LNCaP clone FGC (cell line): ENCODE data around the gene TSC1.

Experiments used
- DNase-seq: peaks from one replicate; pipeline ENCODE4 v3.0.0-alpha.2; 2011; ENCODE audit warnings: low read depth
- H3K4me3 ChIP-seq: 2 replicates; pipeline ENCODE4 v1.5.1; 2011; ENCODE audit warnings: mild to moderate bottlenecking, low read depth, low read length, control low read depth
- TF ChIP-seq, protein P1 (sequence below): IDR thresholded peaks from 2 replicates; pipeline ENCODE4 v1.5.1; 2012; ENCODE audit warnings: mild to moderate bottlenecking; ENCODE audit not compliant: control insufficient read depth, insufficient read depth; ENCODE audit errors: extremely low read depth

Gene TSC1

DNA sequence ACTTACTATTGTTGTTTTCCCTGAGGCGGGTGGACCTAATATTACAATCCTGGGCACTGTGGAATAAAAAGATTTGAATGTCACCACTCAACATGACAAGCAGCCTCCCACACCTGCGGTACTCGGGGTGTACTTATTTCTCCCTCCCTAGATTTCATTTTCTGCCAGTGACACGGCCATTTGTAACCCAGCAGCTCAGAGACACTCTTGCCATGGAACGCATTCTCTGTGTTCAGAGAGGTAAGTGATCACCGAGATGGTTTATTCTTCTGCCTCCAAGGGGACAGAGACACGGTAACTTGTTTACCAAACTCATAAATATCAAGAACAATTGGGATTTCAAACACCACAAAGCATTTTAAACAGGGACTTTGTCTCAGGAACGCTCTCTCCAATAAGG is 77.5 kb downstream of the TSC1 start:
- TF ChIP-seq, protein P1, sequence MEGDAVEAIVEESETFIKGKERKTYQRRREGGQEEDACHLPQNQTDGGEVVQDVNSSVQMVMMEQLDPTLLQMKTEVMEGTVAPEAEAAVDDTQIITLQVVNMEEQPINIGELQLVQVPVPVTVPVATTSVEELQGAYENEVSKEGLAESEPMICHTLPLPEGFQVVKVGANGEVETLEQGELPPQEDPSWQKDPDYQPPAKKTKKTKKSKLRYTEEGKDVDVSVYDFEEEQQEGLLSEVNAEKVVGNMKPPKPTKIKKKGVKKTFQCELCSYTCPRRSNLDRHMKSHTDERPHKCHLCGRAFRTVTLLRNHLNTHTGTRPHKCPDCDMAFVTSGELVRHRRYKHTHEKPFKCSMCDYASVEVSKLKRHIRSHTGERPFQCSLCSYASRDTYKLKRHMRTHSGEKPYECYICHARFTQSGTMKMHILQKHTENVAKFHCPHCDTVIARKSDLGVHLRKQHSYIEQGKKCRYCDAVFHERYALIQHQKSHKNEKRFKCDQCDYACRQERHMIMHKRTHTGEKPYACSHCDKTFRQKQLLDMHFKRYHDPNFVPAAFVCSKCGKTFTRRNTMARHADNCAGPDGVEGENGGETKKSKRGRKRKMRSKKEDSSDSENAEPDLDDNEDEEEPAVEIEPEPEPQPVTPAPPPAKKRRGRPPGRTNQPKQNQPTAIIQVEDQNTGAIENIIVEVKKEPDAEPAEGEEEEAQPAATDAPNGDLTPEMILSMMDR: no peak
- H3K4me3 ChIP-seq: no peak overlapping the region
- no peak for DNase-seq

DNA sequence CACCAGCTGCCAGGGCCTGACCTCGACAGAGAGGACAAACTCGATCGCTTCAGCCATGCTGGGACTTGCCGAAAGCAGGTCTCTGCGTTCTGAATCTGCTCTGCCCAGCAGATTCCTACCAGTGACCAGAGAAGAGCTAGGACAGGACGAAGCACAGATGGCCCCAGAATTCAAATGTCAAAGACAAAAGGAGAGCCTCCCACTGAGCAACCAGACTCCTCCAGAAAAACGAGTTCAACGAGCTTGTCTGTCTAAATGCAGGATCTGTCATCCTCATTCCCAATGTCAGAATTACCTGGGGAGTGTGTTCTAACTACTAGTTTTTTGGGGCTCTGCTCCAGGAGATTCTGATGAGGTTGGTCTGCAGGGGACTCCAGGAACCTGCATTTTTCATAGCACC is 79.7 kb downstream of the TSC1 start:
- no peak overlapping the region for H3K4me3 ChIP-seq
- TF ChIP-seq, protein P1: no peak
- DNase-seq: peak; percentile 7

DNA sequence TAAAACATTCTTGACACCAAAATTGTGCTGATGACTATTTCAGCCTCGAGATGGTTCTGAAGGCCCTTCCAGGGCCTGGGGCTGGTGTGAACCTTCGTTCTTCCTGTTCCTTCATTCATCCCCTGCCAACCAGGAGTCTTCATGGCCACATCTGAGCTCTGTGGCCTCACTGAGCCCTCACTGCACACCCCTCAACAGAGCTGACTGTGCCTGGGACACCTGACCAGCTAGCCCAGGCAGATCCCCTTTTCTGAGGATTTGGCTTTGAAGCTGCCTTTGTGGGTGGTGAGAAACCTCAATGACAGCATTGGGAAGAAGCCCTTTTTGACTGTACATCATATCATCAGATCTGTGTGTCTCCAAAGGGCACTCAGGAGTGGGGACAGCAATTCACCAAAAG is 80.1 kb downstream of the TSC1 start:
- TF ChIP-seq, protein P1: no peak
- no peak overlapping the region for H3K4me3 ChIP-seq
- DNase-seq: no peak

DNA sequence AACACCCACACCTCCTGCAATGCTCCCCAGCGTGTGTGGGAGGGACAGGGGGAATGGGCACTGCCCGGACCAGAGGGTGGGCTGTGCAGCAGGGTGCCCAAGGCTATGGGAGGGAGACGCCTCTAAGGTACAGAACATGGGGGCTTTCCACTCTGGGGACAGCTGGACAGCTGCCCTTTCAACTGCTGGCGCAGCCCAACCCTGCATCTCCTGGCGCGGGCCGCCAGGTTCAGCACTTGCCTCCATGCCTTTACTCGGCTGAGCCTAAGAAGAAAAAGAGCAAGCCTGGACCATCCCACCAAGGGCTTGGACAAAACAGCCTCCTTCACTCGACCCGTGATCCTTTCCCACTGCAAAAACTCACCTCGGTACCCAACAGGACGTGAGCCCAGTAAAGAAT is 81.3 kb downstream of the TSC1 start:
- TF ChIP-seq, protein P1: no peak
- H3K4me3 ChIP-seq: no peak overlapping the region
- DNase-seq: no peak

DNA sequence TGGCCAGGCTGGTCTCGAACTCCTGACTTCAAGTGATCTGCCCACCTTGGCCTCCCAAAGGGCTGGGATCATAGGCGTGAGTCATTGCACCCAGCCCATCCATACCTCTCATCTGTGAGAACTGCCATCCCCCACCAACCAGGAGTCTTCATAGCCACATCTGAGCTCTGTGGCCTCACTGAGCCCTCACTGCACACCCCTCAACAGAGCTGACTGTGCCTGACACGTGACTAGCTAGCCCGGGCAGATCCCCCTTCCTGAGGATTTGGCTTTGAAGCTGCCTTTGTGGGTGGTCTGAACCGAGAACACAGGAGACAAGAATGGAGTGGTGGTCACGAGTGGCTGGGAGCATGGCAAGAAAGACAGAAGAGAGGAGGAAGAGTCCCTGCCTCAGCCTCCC is 81.9 kb downstream of the TSC1 start:
- TF ChIP-seq, protein P1: no peak
- no peak for DNase-seq
- no peak overlapping the region for H3K4me3 ChIP-seq

DNA sequence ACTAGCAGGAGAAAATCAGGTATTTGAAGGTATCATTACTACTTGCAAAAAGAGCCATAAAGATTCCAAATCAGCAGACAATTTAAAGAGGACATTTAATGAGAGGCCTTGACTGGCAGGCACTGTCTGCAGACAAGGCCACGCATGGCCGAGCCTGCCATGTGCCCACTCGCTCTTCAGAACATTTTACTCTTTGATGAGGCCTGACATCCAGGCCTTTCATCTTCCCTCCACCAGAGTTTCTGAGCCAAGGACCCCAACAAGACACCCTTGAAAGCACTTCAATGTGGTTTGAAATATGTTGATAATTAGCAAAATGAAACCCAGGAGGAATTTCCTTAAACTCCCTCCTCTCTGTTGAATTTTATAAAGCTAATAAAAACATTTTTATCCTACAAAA is 82.8 kb downstream of the TSC1 start:
- no peak for DNase-seq
- no peak overlapping the region for H3K4me3 ChIP-seq

DNA sequence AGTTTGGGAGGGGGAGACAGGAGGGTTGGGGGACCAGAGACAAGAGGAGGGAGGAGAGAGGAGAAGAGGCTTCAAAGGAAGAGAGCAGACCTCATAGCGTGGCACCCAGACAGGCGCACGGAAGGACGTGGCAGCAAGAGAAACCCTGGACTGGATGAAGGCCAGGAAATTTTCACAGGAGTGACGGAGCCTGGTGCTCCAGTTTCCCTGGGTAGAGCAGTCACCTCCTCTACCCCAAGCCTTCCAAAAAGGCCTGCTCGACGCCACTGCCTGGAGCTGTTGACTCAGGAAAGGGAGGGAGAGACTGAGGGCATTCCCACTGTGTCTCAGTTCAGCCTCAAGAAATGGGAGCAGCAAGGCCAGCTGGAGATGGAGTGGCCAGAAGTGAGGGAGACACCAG is 85.7 kb downstream of the TSC1 start:
- no peak overlapping the region for H3K4me3 ChIP-seq

More for the DNA sequence above, 82.8 kb downstream of the TSC1 start:
- TF ChIP-seq, protein P1: no peak

More for the DNA sequence above, 85.7 kb downstream of the TSC1 start:
- TF ChIP-seq, protein P1: no peak
- peak; percentile 30 for DNase-seq
